Adrenal gland (tissue), 12 donors: Measurements from ENCODE around the gene TULP4. TPM values are rescaled to one million over a fixed set of nuclear protein-coding genes. Genes with fewer than 3 reads are reported as not detected.

Source experiments
- DNase-seq, 7 donors: peaks; one replicate each; pipeline ENCODE4 v3.0.0-alpha.2; 2019 to 2020
- H3K27ac ChIP-seq, 5 donors: fragments of 200-600 bp; sonication (generic) in 4 of 5; 1 replicate in 3 of 5; 2 replicates in 2 of 5; pipeline versions ENCODE4 v1.5.1 to v1.8.0; 2016 to 2020; ENCODE audit warnings: mild to moderate bottlenecking in 1 of 5
- H3K27me3 ChIP-seq: fragments of 200-600 bp; 2 replicates; pipeline ENCODE4 v1.8.0; 2021
- H3K36me3 ChIP-seq, 2 donors: fragments of 200-600 bp; replicated peaks in 1 of 2; 1 replicate in 1 of 2; 2 replicates in 1 of 2; pipeline versions ENCODE4 v1.5.1 to v1.8.0; 2018 to 2022
- H3K4me1 ChIP-seq, 2 donors: fragments of 200-600 bp; replicated peaks in 1 of 2; 1 replicate in 1 of 2; 2 replicates in 1 of 2; pipeline versions ENCODE4 v1.5.1 to v1.8.0; 2018 to 2021
- H3K4me3 ChIP-seq, 4 donors: fragments of 200-600 bp; sonication (generic) in 3 of 4; one replicate each; pipeline ENCODE4 v1.5.1; 2016 to 2018
- H3K9me3 ChIP-seq, 3 donors: fragments of 200-600 bp; sonication (generic) in 1 of 3; replicated peaks in 1 of 3; 1 replicate in 2 of 3; 2 replicates in 1 of 3; pipeline versions ENCODE4 v1.5.1 to v1.8.0; 2016 to 2021
- POLR2A ChIP-seq, 2 donors: fragments of 450-650 bp; IDR thresholded peaks; one replicate each; pipeline ENCODE4 v1.6.1; 2017; ENCODE audit warnings: antibody characterized with exemption in 2 of 2, mild to moderate bottlenecking in 2 of 2, moderate library complexity in 1 of 2
- WGBS, 4 donors: extraction: QIAGEN DNeasy Blood & Tissue Kit in 2 of 4; methylation state at CpG; one replicate each; pipeline versions ENCODE4 v1.1.5 to v1.1.7; 2013 to 2017; 5-methylcytosine and 5-hydroxymethylcytosine counted together
- intact Hi-C, 2 donors: fragments of 100-400 bp; cut with DNase I; formaldehyde crosslinking; loops; one replicate each; pipeline versions ENCODE4 v1.14.1 to v1.15.0; 2022 to 2023
- polyA plus RNA-seq, 3 donors: library from polyadenylated mRNA; stranded (reverse); fragments of 200-250 nt in 2 of 3; fragments of 350-450 nt in 1 of 3; fragmentation: Illumina TruSeq in 1 of 3; extraction: RNeasy Lipid Tissue Mini Kit (QIAGEN cat#74804) in 1 of 3; gene quantifications; one replicate each; pipeline ENCODE4 v1.2.3, GENCODE V29; 2013 to 2014
- total RNA-seq, 9 donors: library from RNA; depleted of rRNA in 4 of 9; stranded (reverse); fragments of >200 nt in 4 of 9; fragments of 120-200 nt in 1 of 9; fragmentation: NEBNext Ultra II Directional in 1 of 9; extraction: Animal tissue kit (Norgen Biotek cat#: 25700) in 1 of 9; gene quantifications; one replicate each; pipeline versions ENCODE4 v1.1.0 to v1.2.4, GENCODE V29; 2013 to 2023
- TF ChIP-seq, protein P1 (sequence below), 6 experiments: fragments of 450-650 bp in 4 of 6; fragments of 200-600 bp in 2 of 6; sonication (generic) in 1 of 6; IDR thresholded peaks; 1 replicate in 5 of 6; 2 replicates in 1 of 6; pipeline versions ENCODE4 v1.5.1 to v1.8.0; 2016 to 2021; ENCODE audit warnings: antibody characterized with exemption in 6 of 6, mild to moderate bottlenecking in 2 of 6, moderate library complexity in 1 of 6
- donor health status: healthy with polysubstance abuse.
- donor health status: Bipolar disorder and iron deficiency.
- donor health status: DM: yes; HTN: yes; CAD: no.
- donor health status: DM: no; HTN: no; CAD: no.
- donor health status: DM: no; HTN: no; CAD: no.
- donor health status: DM: yes; HTN: yes; CAD: no.

Gene TULP4
- total and polyA plus RNA-seq, 12 donors, result 1.9 to 89.6 (median 61.4) TPM

DNA sequence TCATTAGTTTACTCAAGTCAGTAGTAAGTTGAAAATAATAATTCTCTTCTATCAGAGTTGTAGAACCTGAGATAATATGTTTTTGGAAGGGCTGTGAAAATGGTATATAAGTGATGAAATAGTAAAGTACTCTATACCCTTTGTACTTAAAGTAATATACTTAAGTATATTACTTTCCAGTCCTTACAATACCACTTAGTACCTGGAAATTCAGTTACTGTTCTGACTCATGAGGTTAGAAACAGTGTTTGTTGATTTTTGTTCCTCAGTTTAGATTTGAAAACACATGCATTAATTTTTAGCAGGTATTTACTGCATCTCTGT, 10.1 kb downstream of the TULP4 start:
- Histone ChIP-seq H3K4me1 (peaks cover 22 to 23% of the 10 kb centered on the region in 2 donors), H3K27me3 (no peaks in the 10 kb centered on the region), H3K36me3 (no peaks in the 10 kb centered on the region), H3K4me3 (no peak overlapping the region), H3K9me3 (no peaks in the 10 kb centered on the region), H3K27ac (peak overlapping the region in 3 of 5 donors; percentile 21 to 76 (median 52))
- TF ChIP-seq, protein P1, sequence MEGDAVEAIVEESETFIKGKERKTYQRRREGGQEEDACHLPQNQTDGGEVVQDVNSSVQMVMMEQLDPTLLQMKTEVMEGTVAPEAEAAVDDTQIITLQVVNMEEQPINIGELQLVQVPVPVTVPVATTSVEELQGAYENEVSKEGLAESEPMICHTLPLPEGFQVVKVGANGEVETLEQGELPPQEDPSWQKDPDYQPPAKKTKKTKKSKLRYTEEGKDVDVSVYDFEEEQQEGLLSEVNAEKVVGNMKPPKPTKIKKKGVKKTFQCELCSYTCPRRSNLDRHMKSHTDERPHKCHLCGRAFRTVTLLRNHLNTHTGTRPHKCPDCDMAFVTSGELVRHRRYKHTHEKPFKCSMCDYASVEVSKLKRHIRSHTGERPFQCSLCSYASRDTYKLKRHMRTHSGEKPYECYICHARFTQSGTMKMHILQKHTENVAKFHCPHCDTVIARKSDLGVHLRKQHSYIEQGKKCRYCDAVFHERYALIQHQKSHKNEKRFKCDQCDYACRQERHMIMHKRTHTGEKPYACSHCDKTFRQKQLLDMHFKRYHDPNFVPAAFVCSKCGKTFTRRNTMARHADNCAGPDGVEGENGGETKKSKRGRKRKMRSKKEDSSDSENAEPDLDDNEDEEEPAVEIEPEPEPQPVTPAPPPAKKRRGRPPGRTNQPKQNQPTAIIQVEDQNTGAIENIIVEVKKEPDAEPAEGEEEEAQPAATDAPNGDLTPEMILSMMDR (IDR thresholded peaks at IDR 0.05), result no peak
- no peak for TF ChIP-seq POLR2A (IDR thresholded peaks at IDR 0.05)
- DNase-seq, result no peak
- intact Hi-C loops, result no loop called here

DNA sequence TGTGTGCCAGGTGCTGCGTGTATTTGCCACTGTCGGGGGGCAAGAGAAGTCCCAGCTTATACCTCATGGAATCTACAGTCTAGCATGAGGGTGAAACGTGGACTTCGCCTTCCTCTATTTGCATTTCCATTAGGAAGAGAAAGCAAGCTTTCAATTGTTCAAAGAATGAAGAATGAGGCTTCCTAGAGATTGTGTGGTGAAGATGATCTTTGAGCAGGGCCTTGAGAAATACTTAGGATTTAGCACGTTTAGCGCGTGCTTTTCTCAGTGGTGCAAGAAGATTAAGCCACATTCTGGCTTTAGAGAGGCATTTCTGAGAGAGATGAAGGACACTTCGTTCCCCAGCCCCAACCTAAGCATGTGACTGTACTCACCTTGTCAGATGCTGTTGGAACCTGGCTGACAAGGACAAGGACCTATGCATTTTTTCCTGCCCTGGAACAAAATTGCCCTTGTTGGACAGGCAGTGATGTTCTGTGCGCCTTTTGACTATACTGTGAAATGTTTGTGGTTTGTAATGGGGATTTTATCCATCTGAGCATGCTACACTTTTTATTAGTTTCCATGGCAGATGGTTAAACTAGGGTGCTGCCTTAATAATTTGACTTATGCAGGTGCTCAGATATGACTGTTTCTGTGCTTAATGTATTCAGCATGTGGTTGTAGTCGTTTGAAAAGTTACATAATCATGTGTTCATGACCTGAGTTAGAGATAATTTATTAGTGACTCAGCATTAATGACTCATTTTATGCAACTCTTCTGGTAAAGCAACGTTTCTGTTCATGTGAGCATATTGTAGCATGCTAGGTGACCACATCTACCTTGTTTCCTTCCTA, 10.7 kb downstream of the TULP4 start:
- peaks cover 22 to 23% of the 10 kb centered on the region in 2 donors for H3K4me1 ChIP-seq
- intact Hi-C loops, result no loop called here
- H3K27ac ChIP-seq, result peak overlapping the region in 3 of 5 donors; percentile 24 to 76 (median 52)
- H3K4me3 ChIP-seq, result no peak overlapping the region
- H3K36me3 ChIP-seq, result no peaks in the 10 kb centered on the region
- no peaks in the 10 kb centered on the region for H3K27me3 ChIP-seq
- no peaks in the 10 kb centered on the region for H3K9me3 ChIP-seq
- TF ChIP-seq POLR2A (IDR thresholded peaks at IDR 0.05), result no peak
- TF ChIP-seq, protein P1 (IDR thresholded peaks at IDR 0.05), result no peak
- DNase-seq, result peak in 3 of 7 donors; percentile 11 to 24 (median 23)
- WGBS, 4 donors, result 61 to 69% (median 62%) methylated on average over 11 of the region's 11 CpGs

DNA sequence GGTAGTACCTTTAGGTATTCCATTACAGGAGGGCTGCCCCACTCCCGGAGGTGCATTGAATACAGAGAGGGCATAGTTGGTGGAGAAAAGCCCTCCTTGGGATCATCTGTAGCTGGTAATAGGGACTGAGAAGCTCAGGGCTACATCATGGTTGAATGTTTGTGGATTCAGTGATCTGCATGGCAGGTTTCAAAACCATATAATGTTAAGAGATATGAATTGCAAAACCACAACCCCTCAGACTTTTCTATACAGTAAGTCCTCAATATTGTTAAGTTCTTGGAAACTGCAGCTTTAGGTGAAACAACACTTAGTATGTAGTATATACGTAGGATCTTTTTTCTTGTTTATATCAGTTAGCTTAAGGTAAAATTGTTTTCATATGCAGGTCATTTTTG, 11.3 kb downstream of the TULP4 start:
- peak overlapping the region in 2 of 5 donors; percentile 52 to 60 for H3K27ac ChIP-seq
- DNase-seq, result no peak
- H3K27me3 ChIP-seq, result no peaks in the 10 kb centered on the region
- no peaks in the 10 kb centered on the region for H3K9me3 ChIP-seq
- 69 to 98% (median 81%) methylated on average over 2 of the region's 2 CpGs for WGBS, 4 donors
- no peaks in the 10 kb centered on the region for H3K36me3 ChIP-seq
- no peak overlapping the region for H3K4me3 ChIP-seq
- peaks cover 22 to 23% of the 10 kb centered on the region in 2 donors for H3K4me1 ChIP-seq
- intact Hi-C loops, result no loop called here
- TF ChIP-seq, protein P1 (IDR thresholded peaks at IDR 0.05), result no peak
- no peak for TF ChIP-seq POLR2A (IDR thresholded peaks at IDR 0.05)

DNA sequence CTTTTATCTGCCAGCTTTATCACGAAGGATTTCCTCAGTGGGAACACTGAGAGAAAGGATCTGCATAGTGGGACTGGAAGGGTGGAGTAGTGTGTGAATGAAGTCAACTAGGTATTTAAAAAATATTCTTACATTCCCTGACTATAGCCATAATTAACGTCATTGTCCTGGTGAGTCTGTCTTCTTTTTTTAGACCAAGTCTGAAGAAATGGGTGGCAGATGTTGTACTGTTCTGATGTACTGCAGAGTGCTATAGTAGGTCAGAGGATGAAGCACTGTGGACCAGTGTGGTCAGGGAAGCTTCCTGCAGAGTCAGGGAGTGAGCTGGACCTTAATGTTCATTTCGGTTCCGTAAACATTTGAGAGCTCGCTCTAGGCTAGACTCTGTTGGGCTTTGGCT, 11.9 kb downstream of the TULP4 start:
- 80 to 82% (median 81%) methylated on average over 5 of the region's 5 CpGs for WGBS, 4 donors
- Histone ChIP-seq H3K27ac (no peak overlapping the region), H3K27me3 (no peaks in the 10 kb centered on the region), H3K9me3 (no peaks in the 10 kb centered on the region), H3K36me3 (no peaks in the 10 kb centered on the region), H3K4me3 (no peak overlapping the region), H3K4me1 (peaks cover 22 to 25% of the 10 kb centered on the region in 2 donors)
- no peak for DNase-seq
- no peak for TF ChIP-seq POLR2A (IDR thresholded peaks at IDR 0.05)
- TF ChIP-seq, protein P1 (IDR thresholded peaks at IDR 0.05), result no peak
- intact Hi-C loops, result no loop called here
